ENCODE data around the gene FOXP1.

- TF ChIP-seq, protein P1, sequence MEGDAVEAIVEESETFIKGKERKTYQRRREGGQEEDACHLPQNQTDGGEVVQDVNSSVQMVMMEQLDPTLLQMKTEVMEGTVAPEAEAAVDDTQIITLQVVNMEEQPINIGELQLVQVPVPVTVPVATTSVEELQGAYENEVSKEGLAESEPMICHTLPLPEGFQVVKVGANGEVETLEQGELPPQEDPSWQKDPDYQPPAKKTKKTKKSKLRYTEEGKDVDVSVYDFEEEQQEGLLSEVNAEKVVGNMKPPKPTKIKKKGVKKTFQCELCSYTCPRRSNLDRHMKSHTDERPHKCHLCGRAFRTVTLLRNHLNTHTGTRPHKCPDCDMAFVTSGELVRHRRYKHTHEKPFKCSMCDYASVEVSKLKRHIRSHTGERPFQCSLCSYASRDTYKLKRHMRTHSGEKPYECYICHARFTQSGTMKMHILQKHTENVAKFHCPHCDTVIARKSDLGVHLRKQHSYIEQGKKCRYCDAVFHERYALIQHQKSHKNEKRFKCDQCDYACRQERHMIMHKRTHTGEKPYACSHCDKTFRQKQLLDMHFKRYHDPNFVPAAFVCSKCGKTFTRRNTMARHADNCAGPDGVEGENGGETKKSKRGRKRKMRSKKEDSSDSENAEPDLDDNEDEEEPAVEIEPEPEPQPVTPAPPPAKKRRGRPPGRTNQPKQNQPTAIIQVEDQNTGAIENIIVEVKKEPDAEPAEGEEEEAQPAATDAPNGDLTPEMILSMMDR (IDR thresholded peaks at IDR 0.05): no peak
- no peak for TF ChIP-seq POLR2A (IDR thresholded peaks at IDR 0.05)
These were observed 431.3 kb downstream of the FOXP1 start for GRCh38 chr3:71152039-71152891.
